Mesothelial cell of epicardium (in vitro differentiated cells): Measurements from ENCODE around the gene RAB3C. TPM values are rescaled to one million over a fixed set of nuclear protein-coding genes. Genes with fewer than 3 reads are reported as not detected.

Experiments used
- DNase-seq, 2 experiments: peaks; one replicate each; pipeline ENCODE4 v3.0.0; 2021; ENCODE audit warnings: low spot score in 2 of 2; ENCODE audit not compliant: unreplicated experiment in 2 of 2
- H3K27ac Mint-ChIP-seq: 2 replicates; pipeline ENCODE4 v1.8.0; 2021; ENCODE audit warnings: mixed read lengths
- H3K27me3 Mint-ChIP-seq: 2 replicates; pipeline ENCODE4 v1.8.0; 2021; ENCODE audit warnings: low read depth, mixed read lengths
- H3K36me3 Mint-ChIP-seq: 2 replicates; pipeline ENCODE4 v1.8.0; 2021; ENCODE audit warnings: mixed read lengths
- H3K4me1 Mint-ChIP-seq: 2 replicates; pipeline ENCODE4 v1.8.0; 2021; ENCODE audit warnings: mixed read lengths
- H3K4me3 Mint-ChIP-seq: 2 replicates; pipeline ENCODE4 v1.8.0; 2021; ENCODE audit warnings: mild to moderate bottlenecking, moderate library complexity, mixed read lengths
- H3K9me3 Mint-ChIP-seq: 2 replicates; pipeline ENCODE4 v1.8.0; 2021; ENCODE audit warnings: mixed read lengths
- total RNA-seq: library from RNA; stranded (reverse); gene quantifications from 3 replicates; pipeline ENCODE4 v1.2.1, GENCODE V29; 2021
- TF ChIP-seq, protein P1 (sequence below): fragments of 200-600 bp; sonication (generic); IDR thresholded peaks from one replicate; pipeline ENCODE4 v1.5.0; 2021; ENCODE audit warnings: antibody characterized with exemption; ENCODE audit not compliant: unreplicated experiment

RAB3C gene
- total RNA-seq, 1 donor from 2014 or later = 1.2 TPM

DNA sequence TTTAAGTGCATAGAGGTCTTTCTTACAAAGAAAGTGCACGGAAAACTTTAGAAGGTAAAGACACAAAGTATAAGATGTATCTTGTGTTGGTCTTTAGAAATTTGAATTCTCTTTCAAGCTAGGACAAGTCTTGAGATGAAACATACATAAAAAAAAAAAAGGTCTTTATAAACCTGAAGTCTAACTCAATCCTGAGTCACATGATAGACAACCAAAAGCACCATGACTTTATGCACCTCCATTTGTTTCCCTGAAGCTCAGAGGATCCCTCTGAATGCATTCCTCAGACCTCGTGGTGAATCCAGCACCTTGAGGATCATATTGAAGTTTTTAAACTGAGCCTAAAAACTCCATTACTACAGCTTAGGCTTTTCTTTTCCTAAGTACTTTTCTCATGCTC, 91.8 kb downstream of the RAB3C start:
- Mint-ChIP-seq H3K27me3 (peaks cover 16% of the 10 kb centered on the region), H3K9me3 (peaks cover 3% of the 10 kb centered on the region), H3K4me3 (no peak overlapping the region), H3K27ac (no peak overlapping the region), H3K4me1 (peaks cover 2% of the 10 kb centered on the region), H3K36me3 (no peaks in the 10 kb centered on the region)
- no peak for DNase-seq
- TF ChIP-seq, protein P1, sequence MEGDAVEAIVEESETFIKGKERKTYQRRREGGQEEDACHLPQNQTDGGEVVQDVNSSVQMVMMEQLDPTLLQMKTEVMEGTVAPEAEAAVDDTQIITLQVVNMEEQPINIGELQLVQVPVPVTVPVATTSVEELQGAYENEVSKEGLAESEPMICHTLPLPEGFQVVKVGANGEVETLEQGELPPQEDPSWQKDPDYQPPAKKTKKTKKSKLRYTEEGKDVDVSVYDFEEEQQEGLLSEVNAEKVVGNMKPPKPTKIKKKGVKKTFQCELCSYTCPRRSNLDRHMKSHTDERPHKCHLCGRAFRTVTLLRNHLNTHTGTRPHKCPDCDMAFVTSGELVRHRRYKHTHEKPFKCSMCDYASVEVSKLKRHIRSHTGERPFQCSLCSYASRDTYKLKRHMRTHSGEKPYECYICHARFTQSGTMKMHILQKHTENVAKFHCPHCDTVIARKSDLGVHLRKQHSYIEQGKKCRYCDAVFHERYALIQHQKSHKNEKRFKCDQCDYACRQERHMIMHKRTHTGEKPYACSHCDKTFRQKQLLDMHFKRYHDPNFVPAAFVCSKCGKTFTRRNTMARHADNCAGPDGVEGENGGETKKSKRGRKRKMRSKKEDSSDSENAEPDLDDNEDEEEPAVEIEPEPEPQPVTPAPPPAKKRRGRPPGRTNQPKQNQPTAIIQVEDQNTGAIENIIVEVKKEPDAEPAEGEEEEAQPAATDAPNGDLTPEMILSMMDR = no peak

DNA sequence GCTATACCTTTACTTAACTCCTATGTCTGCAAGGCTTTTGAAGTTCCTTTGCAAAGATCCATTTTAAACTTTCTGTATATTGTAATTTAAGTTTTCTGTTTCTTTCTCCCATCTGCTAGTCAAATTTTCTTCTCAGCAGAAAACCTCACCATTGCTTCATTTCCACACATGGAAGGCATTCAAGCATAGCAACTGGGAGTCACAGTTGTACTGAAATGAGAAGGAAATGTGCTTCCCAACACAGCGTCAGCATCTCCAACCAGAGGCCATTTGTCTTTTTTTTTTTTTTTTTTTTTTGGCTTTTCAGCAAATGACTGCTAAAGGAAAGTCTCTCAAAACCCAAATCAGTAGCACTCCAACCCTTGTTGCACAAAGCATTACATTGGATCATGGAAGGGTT, 92.5 kb downstream of the RAB3C start:
- H3K4me1 Mint-ChIP-seq = peaks cover 2% of the 10 kb centered on the region
- no peak overlapping the region for H3K27ac Mint-ChIP-seq
- TF ChIP-seq, protein P1 = no peak
- no peaks in the 10 kb centered on the region for H3K9me3 Mint-ChIP-seq
- peaks cover 20% of the 10 kb centered on the region for H3K27me3 Mint-ChIP-seq
- no peaks in the 10 kb centered on the region for H3K36me3 Mint-ChIP-seq
- no peak overlapping the region for H3K4me3 Mint-ChIP-seq
- DNase-seq = no peak

DNA sequence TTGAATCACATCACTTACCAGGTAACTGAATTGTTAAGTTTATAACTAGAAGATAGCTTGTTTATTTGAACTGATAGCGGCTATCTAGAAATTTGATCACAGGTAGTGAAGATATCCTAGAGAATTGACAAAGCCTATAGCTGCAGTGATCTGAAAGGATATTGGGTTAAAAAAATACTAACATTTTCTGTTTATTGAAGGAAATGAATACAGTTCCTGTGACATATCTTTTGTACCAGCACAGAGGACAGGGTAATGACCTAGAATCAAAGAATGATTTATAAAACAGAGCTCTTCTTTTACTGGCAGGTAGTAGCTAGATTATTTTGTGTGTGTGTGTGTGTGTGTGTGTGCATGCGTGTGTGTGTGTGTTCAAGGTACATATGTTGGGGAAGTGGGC, 94.8 kb downstream of the RAB3C start:
- Mint-ChIP-seq H3K27me3 (peaks cover 26% of the 10 kb centered on the region), H3K36me3 (no peaks in the 10 kb centered on the region), H3K9me3 (no peaks in the 10 kb centered on the region), H3K4me1 (no peaks in the 10 kb centered on the region), H3K4me3 (no peak overlapping the region), H3K27ac (no peak overlapping the region)
- TF ChIP-seq, protein P1 = no peak
- no peak for DNase-seq

DNA sequence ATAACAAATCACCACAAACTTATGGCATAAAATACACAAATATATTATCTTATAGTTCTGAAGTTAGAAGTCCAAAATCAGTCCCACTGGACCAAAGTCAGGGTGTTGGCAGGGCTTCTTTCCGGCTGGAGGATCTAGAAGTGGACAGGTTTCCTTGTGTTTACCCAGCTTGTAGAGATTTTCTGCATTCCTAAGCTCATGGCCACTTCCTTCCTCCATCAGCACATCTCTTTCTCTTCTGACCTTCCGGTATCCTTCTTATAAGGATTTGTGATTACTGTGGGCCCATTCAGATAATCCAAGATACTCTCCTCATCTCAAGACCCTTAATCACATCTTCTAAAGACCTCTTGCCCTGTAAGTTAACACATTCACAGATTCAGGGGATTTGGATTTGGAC, 97.6 kb downstream of the RAB3C start:
- Mint-ChIP-seq H3K4me3 (no peak overlapping the region), H3K27ac (no peak overlapping the region), H3K9me3 (no peaks in the 10 kb centered on the region), H3K4me1 (no peaks in the 10 kb centered on the region), H3K27me3 (peaks cover 19% of the 10 kb centered on the region), H3K36me3 (no peaks in the 10 kb centered on the region)
- DNase-seq = no peak
- TF ChIP-seq, protein P1 = no peak

DNA sequence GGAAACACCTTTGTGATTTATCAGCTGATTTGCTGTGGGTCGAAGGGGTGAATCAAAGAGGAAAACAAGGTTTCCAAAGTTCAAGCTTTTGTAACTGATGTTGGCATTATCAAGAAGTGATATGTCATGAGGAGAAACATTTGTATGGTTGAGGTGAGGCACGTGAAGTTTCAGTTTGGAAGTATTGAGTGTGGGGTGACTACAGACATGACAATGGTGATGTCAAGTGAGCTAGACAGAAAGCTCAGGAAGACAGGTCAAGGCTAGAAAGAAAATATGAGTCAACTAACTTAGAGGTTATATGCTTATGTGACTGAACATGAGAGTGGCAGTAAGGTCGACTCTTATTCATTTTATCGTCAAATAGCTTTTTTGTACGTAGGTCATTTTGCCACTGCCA, 99.1 kb downstream of the RAB3C start:
- no peaks in the 10 kb centered on the region for H3K9me3 Mint-ChIP-seq
- H3K36me3 Mint-ChIP-seq = no peaks in the 10 kb centered on the region
- no peak overlapping the region for H3K4me3 Mint-ChIP-seq
- no peaks in the 10 kb centered on the region for H3K4me1 Mint-ChIP-seq
- no peak overlapping the region for H3K27ac Mint-ChIP-seq
- TF ChIP-seq, protein P1 = no peak
- peaks cover 18% of the 10 kb centered on the region for H3K27me3 Mint-ChIP-seq
- no peak for DNase-seq

DNA sequence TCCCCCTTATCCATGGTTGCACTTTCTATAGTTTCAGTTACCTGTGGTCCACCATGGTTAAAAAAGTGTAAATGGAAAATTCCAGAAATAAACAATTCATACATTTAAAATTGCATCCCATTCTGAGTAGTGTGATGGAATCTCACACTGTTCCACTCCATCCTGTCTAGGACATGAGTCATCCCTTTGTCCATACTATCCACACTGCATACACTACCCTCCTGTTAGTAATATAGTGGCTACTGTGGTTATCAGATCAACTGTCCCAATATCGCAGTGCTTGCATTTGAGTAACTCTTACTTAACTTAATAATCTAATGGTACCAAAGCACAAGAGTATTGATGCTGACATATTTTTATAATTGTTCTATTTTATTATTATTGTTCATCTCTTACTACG, 100.7 kb downstream of the RAB3C start:
- H3K27ac Mint-ChIP-seq = no peak overlapping the region
- no peaks in the 10 kb centered on the region for H3K36me3 Mint-ChIP-seq
- DNase-seq = no peak
- peaks cover 19% of the 10 kb centered on the region for H3K27me3 Mint-ChIP-seq
- TF ChIP-seq, protein P1 = no peak
- no peak overlapping the region for H3K4me3 Mint-ChIP-seq
- no peaks in the 10 kb centered on the region for H3K4me1 Mint-ChIP-seq
- H3K9me3 Mint-ChIP-seq = no peaks in the 10 kb centered on the region
